Choroid plexus epithelial cell (primary cell): ENCODE results near the gene BCL2.
A peak's percentile ranks its signal among the peaks of the same experiment; 100 is the strongest.

Source experiments
- DNase-seq: peaks from one replicate; pipeline ENCODE4 v3.0.0-alpha.2; 2010; ENCODE audit warnings: low read depth
- H3K4me3 ChIP-seq: 2 replicates; pipeline ENCODE4 v1.5.1; 2011; ENCODE audit warnings: low read depth, mild to moderate bottlenecking, control low read depth, low read length, moderate library complexity
- CTCF ChIP-seq: conservative IDR thresholded peaks from 2 replicates; pipeline ENCODE4 v1.5.1; 2011; ENCODE audit warnings: low read depth, mild to moderate bottlenecking, control low read depth, inconsistent platforms, low read length, moderate library complexity

The BCL2 gene

GRCh38 chr18:63107171-63107845, 212.3 kb downstream of the BCL2 start:
- peak; percentile 11 for DNase-seq
- no peak overlapping the region for H3K4me3 ChIP-seq
- TF ChIP-seq CTCF: no peak

GRCh38 chr18:63106727-63107126, 212.8 kb downstream of the BCL2 start:
- TF ChIP-seq CTCF: no peak
- H3K4me3 ChIP-seq: no peak overlapping the region
- no peak for DNase-seq

- no peak for TF ChIP-seq CTCF
- no peak overlapping the region for H3K4me3 ChIP-seq
- DNase-seq: no peak
Measured at GRCh38 chr18:63105636-63106316, 213.8 kb downstream of the BCL2 start.

- no peak for TF ChIP-seq CTCF
- no peak overlapping the region for H3K4me3 ChIP-seq
- DNase-seq: no peak
Measured at GRCh38 chr18:63104868-63105267, 214.7 kb downstream of the BCL2 start.

GRCh38 chr18:63102941-63103744, 216.4 kb downstream of the BCL2 start:
- no peak overlapping the region for H3K4me3 ChIP-seq
- no peak for TF ChIP-seq CTCF
- DNase-seq: peak; percentile 8

GRCh38 chr18:63100630-63101055, 218.9 kb downstream of the BCL2 start:
- no peak for DNase-seq
- TF ChIP-seq CTCF: no peak
- no peak overlapping the region for H3K4me3 ChIP-seq
